NCI-H2029 treated with DMSO at 0.1 percent for 48 hours (cell line): Measurements from ENCODE around the gene MED22.
"Not testable (repeated sequence)": the region's sequence is repeated elsewhere in the genome, so short reads cannot be mapped to it uniquely, and the experiment has no call there.

Experiments
- DNase-seq: peaks from one replicate; lab custom pipeline; 2025; lab: John Stamatoyannopoulos, UW

MED22 gene

GRCh38 chr9:133304477-133305377, 43.2 kb downstream of the MED22 start:
- no peak for DNase-seq

GRCh38 chr9:133304158-133304470, 43.8 kb downstream of the MED22 start:
- DNase-seq, result no peak

GRCh38 chr9:133303266-133304157, 44.4 kb downstream of the MED22 start:
- DNase-seq, result no peak

- no peak for DNase-seq
Observed at GRCh38 chr9:133301253-133302230, 46.4 kb downstream of the MED22 start.

- not testable (repeated sequence) for DNase-seq
Observed at GRCh38 chr9:133299996-133300395, 47.9 kb downstream of the MED22 start.

GRCh38 chr9:133294257-133294656, 53.7 kb downstream of the MED22 start:
- DNase-seq, result no peak

GRCh38 chr9:133290751-133291302, 57.1 kb downstream of the MED22 start:
- no peak for DNase-seq
